ENCODE measurements around the gene EXOC3L4. TPM values are rescaled to one million over a fixed set of nuclear protein-coding genes. Genes with fewer than 3 reads are reported as not detected.

The EXOC3L4 gene
- total and polyA plus RNA-seq, 9 of the 15 experiments (the other 6 are each of a cell fraction or from before 2014, with no cell fraction given), result 0.10 to 6.7 (median 0.98) TPM; not detected in 1

DNA sequence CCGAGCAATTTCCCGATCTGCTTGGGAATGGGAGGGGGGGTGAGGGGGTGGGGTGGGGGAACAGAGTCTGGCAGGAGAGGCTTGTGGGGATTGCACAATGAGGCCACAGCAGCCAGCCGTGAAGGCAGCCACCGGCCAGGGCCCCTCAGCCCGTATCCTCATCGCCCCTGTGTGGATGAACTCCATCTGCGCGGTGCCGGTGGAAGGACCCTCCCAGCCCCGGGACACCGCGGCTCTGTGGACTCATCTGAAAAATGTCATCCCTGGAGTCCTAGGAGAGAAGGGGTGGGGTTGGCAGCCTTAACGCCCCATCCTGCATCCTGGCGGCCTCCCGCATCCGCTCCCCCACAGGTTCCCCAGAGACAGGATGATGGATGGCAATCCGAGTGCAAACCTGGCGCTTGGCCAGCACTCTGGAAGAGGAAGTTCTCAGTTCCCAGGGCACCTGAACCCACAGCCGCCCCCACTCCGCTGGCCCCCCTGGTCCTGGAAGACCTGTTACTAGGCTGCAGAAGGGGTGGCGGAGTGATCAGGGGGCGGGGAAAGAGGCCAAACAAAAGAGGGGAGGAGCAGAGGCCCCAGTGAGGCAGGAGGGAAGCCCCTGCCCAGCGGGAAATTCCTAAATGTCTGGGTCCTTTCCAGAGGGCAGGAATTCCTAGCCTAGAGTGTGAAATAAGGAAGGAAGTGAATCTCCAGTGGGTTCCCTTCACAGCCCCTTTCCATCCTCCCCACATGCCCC, 27.5 kb downstream of the EXOC3L4 start (continued):
- TF ChIP-seq YY1 (IDR thresholded peaks at IDR 0.05; ENCODE audit: borderline replicate concordance in 1 of 3, control insufficient read depth in 1 of 3, extremely low read depth in 1 of 3, insufficient read depth in 3 of 3, insufficient read length in 1 of 3, insufficient replicate concordance in 2 of 3, low read depth in 1 of 3, low read length in 2 of 3) (peak in 1 of 3 experiments; percentile 8), ZNF212 (CRISPR knock-in tag; IDR thresholded peaks at IDR 0.05) (no peak), MCM2 (IDR thresholded peaks at IDR 0.05; ENCODE audit: low read depth) (no peak), SPI1 (IDR thresholded peaks at IDR 0.05; ENCODE audit: borderline replicate concordance, low read depth, low read length) (peak; percentile 52; the same call in 1 of the 2 replicates), ZNF311 (CRISPR knock-in tag; IDR thresholded peaks at IDR 0.05) (no peak), CXXC5 (CRISPR knock-in tag; IDR thresholded peaks at IDR 0.05) (0 out of 2 replicates have a peak, but pooled peaks have one; percentile 37), SMC3 (conservative IDR thresholded peaks at IDR 0.05; ENCODE audit: insufficient read depth, low read depth, low read length) (no peak), CBFA2T3 (IDR thresholded peaks at IDR 0.05) (peak; percentile 31), ZNF699 (CRISPR knock-in tag; IDR thresholded peaks at IDR 0.05; ENCODE audit: insufficient replicate concordance) (no peak), CBX1 (IDR thresholded peaks at IDR 0.05; ENCODE audit: low read depth) (no peak), ZNF140 (CRISPR knock-in tag; IDR thresholded peaks at IDR 0.05) (no peak), KAT2B (IDR thresholded peaks at IDR 0.05; ENCODE audit: low read depth, low read length) (no peak)
- TF ChIP-seq, protein P1, sequence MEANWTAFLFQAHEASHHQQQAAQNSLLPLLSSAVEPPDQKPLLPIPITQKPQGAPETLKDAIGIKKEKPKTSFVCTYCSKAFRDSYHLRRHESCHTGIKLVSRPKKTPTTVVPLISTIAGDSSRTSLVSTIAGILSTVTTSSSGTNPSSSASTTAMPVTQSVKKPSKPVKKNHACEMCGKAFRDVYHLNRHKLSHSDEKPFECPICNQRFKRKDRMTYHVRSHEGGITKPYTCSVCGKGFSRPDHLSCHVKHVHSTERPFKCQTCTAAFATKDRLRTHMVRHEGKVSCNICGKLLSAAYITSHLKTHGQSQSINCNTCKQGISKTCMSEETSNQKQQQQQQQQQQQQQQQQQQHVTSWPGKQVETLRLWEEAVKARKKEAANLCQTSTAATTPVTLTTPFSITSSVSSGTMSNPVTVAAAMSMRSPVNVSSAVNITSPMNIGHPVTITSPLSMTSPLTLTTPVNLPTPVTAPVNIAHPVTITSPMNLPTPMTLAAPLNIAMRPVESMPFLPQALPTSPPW (CRISPR knock-in tag; IDR thresholded peaks at IDR 0.05), result peak; percentile 95
- TF ChIP-seq, protein P2, sequence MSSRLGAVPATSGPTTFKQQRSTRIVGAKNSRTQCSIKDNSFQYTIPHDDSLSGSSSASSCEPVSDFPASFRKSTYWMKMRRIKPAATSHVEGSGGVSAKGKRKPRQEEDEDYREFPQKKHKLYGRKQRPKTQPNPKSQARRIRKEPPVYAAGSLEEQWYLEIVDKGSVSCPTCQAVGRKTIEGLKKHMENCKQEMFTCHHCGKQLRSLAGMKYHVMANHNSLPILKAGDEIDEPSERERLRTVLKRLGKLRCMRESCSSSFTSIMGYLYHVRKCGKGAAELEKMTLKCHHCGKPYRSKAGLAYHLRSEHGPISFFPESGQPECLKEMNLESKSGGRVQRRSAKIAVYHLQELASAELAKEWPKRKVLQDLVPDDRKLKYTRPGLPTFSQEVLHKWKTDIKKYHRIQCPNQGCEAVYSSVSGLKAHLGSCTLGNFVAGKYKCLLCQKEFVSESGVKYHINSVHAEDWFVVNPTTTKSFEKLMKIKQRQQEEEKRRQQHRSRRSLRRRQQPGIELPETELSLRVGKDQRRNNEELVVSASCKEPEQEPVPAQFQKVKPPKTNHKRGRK (tag; IDR thresholded peaks at IDR 0.05), result no peak
- TF ChIP-seq, protein P3, sequence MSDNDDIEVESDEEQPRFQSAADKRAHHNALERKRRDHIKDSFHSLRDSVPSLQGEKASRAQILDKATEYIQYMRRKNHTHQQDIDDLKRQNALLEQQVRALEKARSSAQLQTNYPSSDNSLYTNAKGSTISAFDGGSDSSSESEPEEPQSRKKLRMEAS (CRISPR knock-in tag; IDR thresholded peaks at IDR 0.05), result no peak
- TF ChIP-seq, protein P4, sequence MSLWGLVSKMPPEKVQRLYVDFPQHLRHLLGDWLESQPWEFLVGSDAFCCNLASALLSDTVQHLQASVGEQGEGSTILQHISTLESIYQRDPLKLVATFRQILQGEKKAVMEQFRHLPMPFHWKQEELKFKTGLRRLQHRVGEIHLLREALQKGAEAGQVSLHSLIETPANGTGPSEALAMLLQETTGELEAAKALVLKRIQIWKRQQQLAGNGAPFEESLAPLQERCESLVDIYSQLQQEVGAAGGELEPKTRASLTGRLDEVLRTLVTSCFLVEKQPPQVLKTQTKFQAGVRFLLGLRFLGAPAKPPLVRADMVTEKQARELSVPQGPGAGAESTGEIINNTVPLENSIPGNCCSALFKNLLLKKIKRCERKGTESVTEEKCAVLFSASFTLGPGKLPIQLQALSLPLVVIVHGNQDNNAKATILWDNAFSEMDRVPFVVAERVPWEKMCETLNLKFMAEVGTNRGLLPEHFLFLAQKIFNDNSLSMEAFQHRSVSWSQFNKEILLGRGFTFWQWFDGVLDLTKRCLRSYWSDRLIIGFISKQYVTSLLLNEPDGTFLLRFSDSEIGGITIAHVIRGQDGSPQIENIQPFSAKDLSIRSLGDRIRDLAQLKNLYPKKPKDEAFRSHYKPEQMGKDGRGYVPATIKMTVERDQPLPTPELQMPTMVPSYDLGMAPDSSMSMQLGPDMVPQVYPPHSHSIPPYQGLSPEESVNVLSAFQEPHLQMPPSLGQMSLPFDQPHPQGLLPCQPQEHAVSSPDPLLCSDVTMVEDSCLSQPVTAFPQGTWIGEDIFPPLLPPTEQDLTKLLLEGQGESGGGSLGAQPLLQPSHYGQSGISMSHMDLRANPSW (CRISPR knock-in tag; IDR thresholded peaks at IDR 0.05), result no peak
